ENCODE measurements around the gene RND2. TPM values are rescaled to one million over a fixed set of nuclear protein-coding genes. Genes with fewer than 3 reads are reported as not detected.
A peak's percentile ranks its signal among the peaks of the same experiment; 100 is the strongest.

Gene RND2
- total and polyA plus RNA-seq, 4 donors: 0.25 to 1.3 (median 0.43) TPM

- peaks cover 0 to 21% (median 1%) of the 10 kb centered on the region in 4 donors for H3K36me3 ChIP-seq (ENCODE audit: control insufficient read depth in 4 of 4, insufficient read depth in 4 of 4, low read length in 4 of 4)
- DNase-seq (peak in 2 of 3 donors; percentile 26 to 67), ATAC-seq (ENCODE audit: insufficient read depth, low FRiP score) (no peak)
- H3K9me3 ChIP-seq (ENCODE audit: control insufficient read depth in 4 of 4, insufficient read depth in 3 of 4, low read length in 3 of 4): no peaks in the 10 kb centered on the region
- H3K9ac ChIP-seq (ENCODE audit: insufficient read depth in 1 of 2, low read length in 2 of 2): no peak overlapping the region
- WGBS, 2 donors: 29 to 40% methylated on average over 6 of the region's 6 CpGs
- H3K27ac ChIP-seq (ENCODE audit: low read depth in 1 of 2, low read length in 1 of 2): peak overlapping the region in 1 of 2 donors; percentile 65
- TF ChIP-seq CTCF (IDR thresholded peaks at IDR 0.05; ENCODE audit: control extremely low read depth, extremely low read depth): no peak
- H3K4me1 ChIP-seq (ENCODE audit: control insufficient read depth in 5 of 5, insufficient read depth in 5 of 5, low read length in 5 of 5): peaks cover 0 to 29% (median 13%) of the 10 kb centered on the region in 5 donors
- H3K4me3 ChIP-seq: no peak overlapping the region
- H3K27me3 ChIP-seq (ENCODE audit: control insufficient read depth in 3 of 3, insufficient read depth in 3 of 3, low read length in 2 of 3): no peaks in the 10 kb centered on the region
Measured at GRCh38 chr17:43020030-43020621, 4.9 kb upstream of the RND2 start.

GRCh38 chr17:43020789-43021740 lies 4.0 kb upstream of the RND2 start:
- peak; percentile 35 for ATAC-seq (ENCODE audit: insufficient read depth, low FRiP score)
- DNase-seq: peak; percentile 43 to 54 (median 48)
- H3K4me3 ChIP-seq: peak overlapping the region; percentile 90
- 15 to 16% methylated on average over 35 to 36 of the region's 40 CpGs for WGBS, 2 donors
- H3K4me1 ChIP-seq (ENCODE audit: control insufficient read depth in 5 of 5, insufficient read depth in 5 of 5, low read length in 5 of 5): peaks cover 0 to 29% (median 13%) of the 10 kb centered on the region in 5 donors
- peak overlapping the region; percentile 71 to 83 for H3K27ac ChIP-seq (ENCODE audit: low read depth in 1 of 2, low read length in 1 of 2)
- peaks cover 0 to 15% (median 1%) of the 10 kb centered on the region in 4 donors for H3K36me3 ChIP-seq (ENCODE audit: control insufficient read depth in 4 of 4, insufficient read depth in 4 of 4, low read length in 4 of 4)
- no peaks in the 10 kb centered on the region for H3K27me3 ChIP-seq (ENCODE audit: control insufficient read depth in 3 of 3, insufficient read depth in 3 of 3, low read length in 2 of 3)
- peak overlapping the region in 1 of 2 donors; percentile 37 for H3K9ac ChIP-seq (ENCODE audit: insufficient read depth in 1 of 2, low read length in 2 of 2)
- no peaks in the 10 kb centered on the region for H3K9me3 ChIP-seq (ENCODE audit: control insufficient read depth in 4 of 4, insufficient read depth in 3 of 4, low read length in 3 of 4)
- no peak for TF ChIP-seq CTCF (IDR thresholded peaks at IDR 0.05; ENCODE audit: control extremely low read depth, extremely low read depth)

- 0 to 1% methylated on average over 74 to 80 of the region's 80 CpGs for WGBS, 2 donors
- peak; percentile 85 to 88 (median 87) for DNase-seq
Measured at GRCh38 chr17:43021741-43022512, 3.1 kb upstream of the RND2 start, which contains the start of gene VAT1. Gene VAT1, minus strand, starts transcription at chr17:43022385. Its CDS starts 63 bp downstream, at chr17:43022322.

More at GRCh38 chr17:43021741-43022512, 3.1 kb upstream of the RND2 start, which contains the start of gene VAT1:
- peak; percentile 72 for ATAC-seq (ENCODE audit: insufficient read depth, low FRiP score)
- Histone ChIP-seq H3K4me3 (peak within 1 kb of the TSS; percentile 90), H3K27me3 (ENCODE audit: control insufficient read depth in 3 of 3, insufficient read depth in 3 of 3, low read length in 2 of 3) (no peaks in the 10 kb centered on the region), H3K9me3 (ENCODE audit: control insufficient read depth in 4 of 4, insufficient read depth in 3 of 4, low read length in 3 of 4) (no peaks in the 10 kb centered on the region), H3K36me3 (ENCODE audit: control insufficient read depth in 4 of 4, insufficient read depth in 4 of 4, low read length in 4 of 4) (peaks cover 0 to 10% (median 1%) of the 10 kb centered on the region in 4 donors), H3K4me1 (ENCODE audit: control insufficient read depth in 5 of 5, insufficient read depth in 5 of 5, low read length in 5 of 5) (peaks cover 0 to 29% (median 13%) of the 10 kb centered on the region in 5 donors), H3K9ac (ENCODE audit: insufficient read depth in 1 of 2, low read length in 2 of 2) (peak within 1 kb of the TSS; percentile 37 to 55), H3K27ac (ENCODE audit: low read depth in 1 of 2, low read length in 1 of 2) (peak within 1 kb of the TSS; percentile 71 to 83)
- TF ChIP-seq CTCF (IDR thresholded peaks at IDR 0.05; ENCODE audit: control extremely low read depth, extremely low read depth): no peak

Measured in lung (tissue), 12 donors.